Stimulated activated CD8-positive, alpha-beta memory T cell treated with anti-CD3 and anti-CD28 coated beads, Interleukin-15, amount 100 ng/mL, for 4 hours (primary cell): ENCODE results near the gene SSX2IP.

ENCODE experiments used
- DNase-seq, 2 donors: peaks; one replicate each; pipeline ENCODE4 v3.0.0-alpha.2; 2020; ENCODE audit warnings: low read depth in 2 of 2

Gene SSX2IP

GRCh38 chr1:84711121-84711520, 20.9 kb upstream of the SSX2IP start:
- no peak for DNase-seq

GRCh38 chr1:84709131-84709530, 18.9 kb upstream of the SSX2IP start:
- no peak for DNase-seq

DNA sequence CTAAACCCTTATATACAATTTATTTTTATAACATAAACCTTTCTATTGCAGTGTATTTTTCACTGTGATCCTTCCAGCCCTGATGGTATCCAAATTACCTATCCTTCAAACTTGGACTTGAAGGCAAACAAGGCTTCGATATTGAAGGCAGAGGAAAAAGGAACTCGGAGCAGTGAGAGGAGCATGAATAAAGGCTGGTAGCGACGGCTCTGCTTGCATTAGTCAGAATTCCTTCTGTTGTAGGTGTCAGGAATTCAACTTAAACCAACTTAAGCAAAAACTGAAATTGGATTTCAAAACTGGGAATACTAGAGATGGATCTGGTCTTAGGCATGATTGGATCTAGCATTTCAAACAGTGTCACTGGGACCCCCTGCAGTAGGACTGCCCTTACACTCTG, 17.8 kb upstream of the SSX2IP start:
- no peak for DNase-seq

DNA sequence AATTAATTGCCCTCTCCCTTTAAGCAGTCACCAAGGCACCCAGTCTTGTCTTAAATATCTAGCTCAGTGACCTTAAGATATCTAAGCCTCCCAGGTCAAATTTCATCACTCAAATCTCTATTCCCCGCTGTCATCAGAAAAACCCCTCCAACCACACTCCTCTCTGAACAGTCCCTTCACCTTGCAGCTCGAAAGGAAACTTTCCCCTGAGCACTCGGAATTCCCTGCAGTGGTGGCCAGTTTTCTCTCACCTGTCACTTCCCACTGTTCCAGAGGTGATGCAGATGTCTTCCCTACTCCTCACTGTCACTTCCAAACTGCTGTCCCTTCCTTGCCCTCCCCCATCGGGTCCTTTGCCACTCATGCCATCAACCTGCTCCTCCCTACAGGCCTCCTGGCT, 15.3 kb upstream of the SSX2IP start:
- no peak for DNase-seq

- no peak for DNase-seq
Measured at GRCh38 chr1:84704872-84705417, 14.7 kb upstream of the SSX2IP start.

DNA sequence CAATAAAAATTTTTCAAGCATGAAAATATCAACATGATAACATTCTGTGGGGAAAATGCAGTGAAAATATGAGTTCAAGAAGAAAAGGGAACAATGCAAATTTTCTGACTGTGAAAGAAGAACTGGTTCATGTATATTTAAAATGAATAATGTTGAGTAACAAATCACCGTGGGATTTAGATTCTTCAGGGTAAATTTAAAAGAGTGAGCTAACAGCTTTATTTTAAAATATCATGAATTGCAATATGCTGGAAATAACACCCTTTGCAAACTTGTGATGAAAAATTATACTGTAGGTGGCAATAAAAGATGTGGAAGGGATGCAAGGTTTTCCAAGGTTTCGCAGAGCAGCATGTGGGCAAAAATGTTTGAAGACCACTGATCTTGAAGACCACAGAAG, 13.2 kb upstream of the SSX2IP start:
- no peak for DNase-seq

DNA sequence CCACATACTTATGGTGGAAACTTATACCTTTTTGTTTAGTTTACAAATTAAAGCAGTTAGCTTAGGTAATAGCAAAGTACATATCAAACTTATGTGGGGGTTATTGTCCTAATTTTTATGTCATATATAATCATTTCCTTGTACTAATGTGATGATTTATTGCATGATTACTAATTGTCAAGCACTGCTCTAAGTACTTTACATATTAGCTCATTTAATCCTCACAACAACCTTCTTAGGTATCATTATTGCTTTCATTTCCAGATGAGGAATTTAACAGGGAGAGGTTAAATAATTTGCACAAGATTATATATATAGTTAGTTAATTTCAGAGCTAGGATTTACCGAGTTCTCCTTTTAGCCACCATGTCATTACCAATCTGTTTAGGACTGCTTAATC, 11.9 kb upstream of the SSX2IP start:
- DNase-seq, result no peak

DNA sequence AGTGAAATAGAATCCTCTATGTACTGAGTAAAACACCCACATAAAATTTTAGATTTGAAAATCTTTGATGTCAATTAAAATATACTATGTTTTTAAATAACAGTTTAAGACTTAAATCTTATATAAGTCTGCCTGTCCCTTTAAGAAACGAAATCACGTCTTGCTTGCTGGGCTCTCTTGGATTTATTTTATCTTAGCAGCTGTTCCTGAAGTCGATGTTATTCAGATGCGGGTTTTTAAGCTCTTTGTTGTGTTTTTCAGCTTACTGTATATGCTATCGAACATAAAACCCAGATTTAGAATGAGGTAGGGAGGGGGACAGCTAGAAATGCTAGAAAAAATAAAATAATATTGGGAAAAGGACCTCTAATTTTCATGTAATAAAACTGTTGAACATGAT, 11.1 kb upstream of the SSX2IP start:
- no peak for DNase-seq

DNA sequence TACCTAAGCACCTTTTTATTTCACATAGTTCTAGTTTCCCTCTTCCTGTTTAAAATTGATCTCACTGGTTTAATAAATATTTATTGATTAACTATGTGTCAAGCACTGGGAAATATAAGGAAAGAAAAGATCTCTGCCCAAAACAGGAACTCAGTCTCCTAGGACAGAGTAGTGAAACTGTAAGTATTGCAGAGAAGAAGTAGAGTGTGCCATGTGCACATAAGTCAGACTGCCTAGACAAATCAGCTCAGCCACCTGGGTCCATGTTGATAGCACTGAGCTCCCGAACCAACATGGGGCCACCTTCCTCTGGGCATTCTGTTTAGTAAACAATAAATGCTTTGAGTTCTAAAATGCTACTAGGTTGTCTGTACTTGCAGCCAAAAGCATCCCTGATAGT, 9.8 kb upstream of the SSX2IP start:
- no peak for DNase-seq

DNA sequence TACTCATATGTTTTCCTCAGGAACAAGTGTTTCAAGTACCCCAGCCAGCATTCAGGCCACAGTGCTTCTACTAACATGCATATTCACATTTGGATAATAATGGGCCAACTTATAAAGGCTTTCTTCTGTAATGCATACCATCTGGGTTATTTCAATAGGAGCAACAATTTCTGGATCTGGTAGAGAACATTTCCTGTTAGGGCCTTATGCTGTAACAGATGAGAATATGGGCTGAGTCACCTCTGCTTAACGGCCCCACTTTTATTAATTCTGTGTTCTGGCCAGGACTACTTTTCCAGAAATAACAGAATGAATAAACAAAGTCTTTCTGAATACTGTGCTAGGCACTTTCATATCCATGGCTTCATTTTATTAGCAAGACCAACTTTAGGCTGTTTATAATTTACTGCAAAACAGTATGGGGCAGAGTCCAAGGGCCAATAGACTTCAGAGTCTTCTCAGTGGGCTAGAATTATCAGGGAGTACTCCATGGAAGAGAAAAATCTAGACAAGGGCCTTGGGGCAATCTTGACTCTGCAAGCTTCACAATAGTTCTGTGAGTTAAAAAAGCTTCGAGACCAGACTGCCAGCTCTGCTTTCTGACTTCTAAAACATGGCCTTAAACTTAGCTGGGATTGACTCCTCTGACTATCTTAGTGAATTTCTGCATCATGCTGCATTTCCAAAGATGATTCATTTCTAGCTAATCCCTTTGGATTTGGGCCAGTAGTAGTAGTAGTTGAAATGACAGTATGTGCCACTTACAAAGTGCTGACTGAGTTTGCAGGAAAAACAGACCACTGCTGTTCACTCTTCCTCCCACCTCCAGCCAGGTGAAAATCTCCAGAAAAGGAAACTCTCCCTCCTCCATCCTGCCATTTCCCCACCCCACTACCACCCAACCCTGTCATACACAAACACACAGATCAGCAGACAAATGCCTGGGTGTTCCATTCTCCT, 8.2 kb upstream of the SSX2IP start:
- no peak for DNase-seq

DNA sequence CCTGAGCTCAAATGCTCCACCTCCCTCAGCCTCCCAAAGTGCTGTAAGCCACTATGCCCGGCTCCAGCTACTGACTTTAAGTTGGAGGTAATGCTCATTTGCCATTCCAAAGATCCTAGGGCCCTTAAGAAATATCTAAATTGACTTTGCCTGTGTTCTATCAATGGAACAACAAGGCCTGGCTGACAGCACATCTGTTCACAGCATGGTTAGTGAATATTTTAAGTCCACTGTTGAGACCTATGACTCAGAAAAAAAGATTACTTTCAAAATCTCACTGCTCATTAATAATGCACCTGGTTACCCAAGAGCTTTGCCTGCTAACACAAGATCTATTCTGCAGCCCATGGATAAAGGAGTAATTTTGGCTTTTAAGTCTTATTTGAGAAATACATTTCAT, 3.5 kb upstream of the SSX2IP start:
- no peak for DNase-seq

DNA sequence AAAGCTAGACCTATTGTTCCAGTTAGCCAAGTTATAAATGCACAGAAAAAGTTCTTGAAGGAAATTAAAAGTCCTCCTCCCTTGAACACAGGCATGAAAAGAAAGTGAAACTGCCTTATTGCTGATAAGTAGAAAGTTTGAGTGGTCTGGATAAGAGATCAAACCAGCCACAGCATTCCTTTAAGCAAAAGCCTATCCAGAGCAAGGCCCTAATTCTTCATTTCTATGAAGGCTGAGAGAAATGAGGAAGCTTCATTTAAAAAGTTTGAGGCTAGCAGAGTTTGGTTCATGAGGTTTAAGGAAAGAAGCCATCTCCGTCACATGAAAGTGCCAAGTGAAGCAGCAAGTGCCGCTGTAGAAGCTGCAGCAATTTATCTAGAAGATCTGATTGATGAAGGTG, 2.7 kb upstream of the SSX2IP start:
- DNase-seq, result no peak

DNA sequence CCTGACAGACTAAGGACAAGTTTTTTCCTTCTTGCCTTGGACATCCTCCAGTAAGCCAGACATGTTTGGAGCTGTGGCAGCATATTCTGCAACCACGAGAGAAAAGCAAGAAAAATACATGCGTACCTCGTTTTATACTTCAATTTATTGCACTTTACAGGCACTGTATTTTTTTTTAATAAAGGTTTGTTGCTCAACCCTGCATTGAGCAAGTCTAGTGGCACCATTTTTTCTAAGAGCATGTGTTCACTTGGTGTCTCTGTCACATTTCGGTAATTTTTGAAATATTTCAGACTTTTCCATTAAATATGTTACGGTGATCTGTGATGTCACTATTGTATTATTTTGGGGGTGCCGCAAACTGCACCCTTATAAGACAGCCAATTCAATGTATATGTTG, 2.1 kb upstream of the SSX2IP start:
- no peak for DNase-seq

- DNase-seq, result no peak
Measured at GRCh38 chr1:84691122-84691783, 992 bp upstream of the SSX2IP start.

GRCh38 chr1:84689514-84690396, 506 bp downstream of the SSX2IP start:
- DNase-seq, result no peak

GRCh38 chr1:84688463-84689061, 1.7 kb downstream of the SSX2IP start:
- no peak for DNase-seq

GRCh38 chr1:84687714-84688462, 2.4 kb downstream of the SSX2IP start:
- DNase-seq, result no peak

DNA sequence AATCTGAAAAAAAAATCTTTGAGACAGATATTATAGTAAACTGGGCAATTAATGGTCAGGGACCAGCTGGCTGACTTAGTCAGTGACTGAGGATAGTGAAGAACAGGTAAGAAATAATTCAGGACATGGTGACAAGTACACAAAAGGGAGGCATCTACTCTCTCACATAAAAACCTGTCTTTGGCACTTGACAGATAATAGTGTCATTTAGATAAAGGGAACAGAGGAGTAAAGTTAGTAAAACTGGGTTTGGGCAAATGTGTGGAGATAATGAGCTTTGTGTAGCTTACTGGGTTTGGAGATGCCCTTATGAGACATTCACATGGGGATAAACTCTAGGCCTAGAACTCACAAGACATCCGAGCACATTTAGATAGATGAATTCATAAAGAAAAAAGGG, 4.0 kb downstream of the SSX2IP start:
- DNase-seq, result no peak

GRCh38 chr1:84683508-84683907, 6.8 kb downstream of the SSX2IP start:
- no peak for DNase-seq

DNA sequence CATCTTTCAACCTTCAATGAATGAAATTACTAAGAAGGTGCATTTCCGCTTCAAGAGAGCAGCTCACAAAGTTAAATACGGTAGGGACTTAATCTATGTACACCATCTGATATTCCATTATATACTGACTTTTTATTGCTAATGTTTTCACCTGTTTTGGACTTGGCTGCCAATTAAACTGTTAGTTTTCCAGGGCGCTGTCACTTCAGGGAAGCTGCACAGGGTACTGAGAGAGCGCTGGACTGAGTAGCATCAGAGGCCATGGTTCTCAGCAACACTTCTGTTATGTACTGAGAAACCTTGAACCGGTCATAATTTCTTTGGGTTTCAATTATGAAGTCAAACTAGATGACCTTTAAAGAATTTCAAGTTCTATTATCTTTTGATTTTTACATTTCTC, 8.2 kb downstream of the SSX2IP start:
- DNase-seq, result no peak
